ENCODE data around the gene AGAP1.

DNA sequence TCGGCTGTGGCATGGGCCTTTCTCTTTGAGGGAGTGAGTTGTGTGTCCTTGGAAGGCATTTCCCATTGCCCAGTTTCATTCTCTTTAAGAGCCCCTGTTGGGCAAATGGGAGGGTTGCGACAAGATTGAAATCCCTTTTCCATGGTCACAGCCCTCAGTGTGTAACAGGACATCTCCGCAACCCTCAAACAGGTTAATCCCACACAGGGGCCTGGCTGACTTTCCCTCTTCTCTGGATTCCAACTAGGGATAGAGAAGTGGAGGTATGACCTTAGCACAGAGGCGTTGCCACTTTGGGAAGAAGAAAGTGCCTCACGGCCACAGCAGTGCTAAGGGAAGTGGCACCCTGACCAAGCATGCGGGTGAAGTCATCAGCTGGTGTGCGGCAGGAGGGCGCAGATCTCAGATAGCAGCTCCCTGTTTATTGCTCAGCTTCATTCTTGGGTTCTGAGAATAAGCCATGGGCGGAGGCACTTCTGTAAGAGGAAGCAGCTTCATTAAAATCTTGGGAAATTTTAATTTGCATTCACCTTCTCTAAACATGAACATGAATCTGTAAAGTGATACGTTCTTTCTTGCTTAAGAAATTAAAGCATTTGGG, 417.9 kb downstream of the AGAP1 start:
- TF ChIP-seq POLR2A (IDR thresholded peaks at IDR 0.05) (no peak), EP300 (IDR thresholded peaks at IDR 0.05) (no peak), POLR2AphosphoS5 (IDR thresholded peaks at IDR 0.05) (no peak)
- TF ChIP-seq, protein P1, sequence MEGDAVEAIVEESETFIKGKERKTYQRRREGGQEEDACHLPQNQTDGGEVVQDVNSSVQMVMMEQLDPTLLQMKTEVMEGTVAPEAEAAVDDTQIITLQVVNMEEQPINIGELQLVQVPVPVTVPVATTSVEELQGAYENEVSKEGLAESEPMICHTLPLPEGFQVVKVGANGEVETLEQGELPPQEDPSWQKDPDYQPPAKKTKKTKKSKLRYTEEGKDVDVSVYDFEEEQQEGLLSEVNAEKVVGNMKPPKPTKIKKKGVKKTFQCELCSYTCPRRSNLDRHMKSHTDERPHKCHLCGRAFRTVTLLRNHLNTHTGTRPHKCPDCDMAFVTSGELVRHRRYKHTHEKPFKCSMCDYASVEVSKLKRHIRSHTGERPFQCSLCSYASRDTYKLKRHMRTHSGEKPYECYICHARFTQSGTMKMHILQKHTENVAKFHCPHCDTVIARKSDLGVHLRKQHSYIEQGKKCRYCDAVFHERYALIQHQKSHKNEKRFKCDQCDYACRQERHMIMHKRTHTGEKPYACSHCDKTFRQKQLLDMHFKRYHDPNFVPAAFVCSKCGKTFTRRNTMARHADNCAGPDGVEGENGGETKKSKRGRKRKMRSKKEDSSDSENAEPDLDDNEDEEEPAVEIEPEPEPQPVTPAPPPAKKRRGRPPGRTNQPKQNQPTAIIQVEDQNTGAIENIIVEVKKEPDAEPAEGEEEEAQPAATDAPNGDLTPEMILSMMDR (IDR thresholded peaks at IDR 0.05) = no peak

All from sigmoid colon (tissue), 4 donors.